ENCODE data around the gene SCML1.

DNA sequence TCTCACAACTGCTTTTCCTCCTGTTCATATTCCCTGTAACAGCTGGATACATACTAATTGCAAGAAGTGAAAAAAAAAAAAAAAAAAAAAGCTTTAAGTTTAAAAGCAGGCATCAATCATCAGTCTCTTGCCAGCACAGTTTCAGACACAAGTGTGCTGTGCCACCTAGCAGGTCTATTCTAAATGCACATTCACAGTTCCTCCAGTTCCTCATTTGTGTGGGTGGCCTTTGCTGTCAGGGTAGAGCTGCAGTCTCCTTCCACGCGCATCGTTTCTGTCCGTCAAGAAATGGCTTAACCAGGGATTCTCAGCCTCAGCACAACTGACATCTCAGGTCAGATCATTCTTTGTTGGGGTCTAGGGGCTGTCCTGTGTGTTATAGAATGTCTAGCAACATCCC, 61.6 kb downstream of the SCML1 start:
- TF ChIP-seq ZNF214 (tag by site-specific recombination; IDR thresholded peaks at IDR 0.05; ENCODE audit: borderline replicate concordance), result no peak
- TF ChIP-seq ZNF561 (tag by site-specific recombination; IDR thresholded peaks at IDR 0.05; ENCODE audit: borderline replicate concordance), result no peak
- TF ChIP-seq, protein P1, sequence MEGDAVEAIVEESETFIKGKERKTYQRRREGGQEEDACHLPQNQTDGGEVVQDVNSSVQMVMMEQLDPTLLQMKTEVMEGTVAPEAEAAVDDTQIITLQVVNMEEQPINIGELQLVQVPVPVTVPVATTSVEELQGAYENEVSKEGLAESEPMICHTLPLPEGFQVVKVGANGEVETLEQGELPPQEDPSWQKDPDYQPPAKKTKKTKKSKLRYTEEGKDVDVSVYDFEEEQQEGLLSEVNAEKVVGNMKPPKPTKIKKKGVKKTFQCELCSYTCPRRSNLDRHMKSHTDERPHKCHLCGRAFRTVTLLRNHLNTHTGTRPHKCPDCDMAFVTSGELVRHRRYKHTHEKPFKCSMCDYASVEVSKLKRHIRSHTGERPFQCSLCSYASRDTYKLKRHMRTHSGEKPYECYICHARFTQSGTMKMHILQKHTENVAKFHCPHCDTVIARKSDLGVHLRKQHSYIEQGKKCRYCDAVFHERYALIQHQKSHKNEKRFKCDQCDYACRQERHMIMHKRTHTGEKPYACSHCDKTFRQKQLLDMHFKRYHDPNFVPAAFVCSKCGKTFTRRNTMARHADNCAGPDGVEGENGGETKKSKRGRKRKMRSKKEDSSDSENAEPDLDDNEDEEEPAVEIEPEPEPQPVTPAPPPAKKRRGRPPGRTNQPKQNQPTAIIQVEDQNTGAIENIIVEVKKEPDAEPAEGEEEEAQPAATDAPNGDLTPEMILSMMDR (tag by site-specific recombination; IDR thresholded peaks at IDR 0.05), result no peak
- TF ChIP-seq, protein P2, sequence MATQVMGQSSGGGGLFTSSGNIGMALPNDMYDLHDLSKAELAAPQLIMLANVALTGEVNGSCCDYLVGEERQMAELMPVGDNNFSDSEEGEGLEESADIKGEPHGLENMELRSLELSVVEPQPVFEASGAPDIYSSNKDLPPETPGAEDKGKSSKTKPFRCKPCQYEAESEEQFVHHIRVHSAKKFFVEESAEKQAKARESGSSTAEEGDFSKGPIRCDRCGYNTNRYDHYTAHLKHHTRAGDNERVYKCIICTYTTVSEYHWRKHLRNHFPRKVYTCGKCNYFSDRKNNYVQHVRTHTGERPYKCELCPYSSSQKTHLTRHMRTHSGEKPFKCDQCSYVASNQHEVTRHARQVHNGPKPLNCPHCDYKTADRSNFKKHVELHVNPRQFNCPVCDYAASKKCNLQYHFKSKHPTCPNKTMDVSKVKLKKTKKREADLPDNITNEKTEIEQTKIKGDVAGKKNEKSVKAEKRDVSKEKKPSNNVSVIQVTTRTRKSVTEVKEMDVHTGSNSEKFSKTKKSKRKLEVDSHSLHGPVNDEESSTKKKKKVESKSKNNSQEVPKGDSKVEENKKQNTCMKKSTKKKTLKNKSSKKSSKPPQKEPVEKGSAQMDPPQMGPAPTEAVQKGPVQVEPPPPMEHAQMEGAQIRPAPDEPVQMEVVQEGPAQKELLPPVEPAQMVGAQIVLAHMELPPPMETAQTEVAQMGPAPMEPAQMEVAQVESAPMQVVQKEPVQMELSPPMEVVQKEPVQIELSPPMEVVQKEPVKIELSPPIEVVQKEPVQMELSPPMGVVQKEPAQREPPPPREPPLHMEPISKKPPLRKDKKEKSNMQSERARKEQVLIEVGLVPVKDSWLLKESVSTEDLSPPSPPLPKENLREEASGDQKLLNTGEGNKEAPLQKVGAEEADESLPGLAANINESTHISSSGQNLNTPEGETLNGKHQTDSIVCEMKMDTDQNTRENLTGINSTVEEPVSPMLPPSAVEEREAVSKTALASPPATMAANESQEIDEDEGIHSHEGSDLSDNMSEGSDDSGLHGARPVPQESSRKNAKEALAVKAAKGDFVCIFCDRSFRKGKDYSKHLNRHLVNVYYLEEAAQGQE (tag by site-specific recombination; IDR thresholded peaks at IDR 0.05), result no peak
- TF ChIP-seq ZNF76 (tag by site-specific recombination; IDR thresholded peaks at IDR 0.05; ENCODE audit: borderline replicate concordance, low read depth), result no peak
- TF ChIP-seq ZNF274 (IDR thresholded peaks at IDR 0.05; ENCODE audit: low read length), result no peak
- no peak for TF ChIP-seq ZNF274 (tag by site-specific recombination; IDR thresholded peaks at IDR 0.05; ENCODE audit: borderline replicate concordance)
